Hematopoietic multipotent progenitor cell treated with erythropoietin and hydrocortisone succinate and interleukin-3 and kit ligand, for 17 days (in vitro differentiated cells): ENCODE results near the gene SPTLC1.
A peak's percentile ranks its signal among the peaks of the same experiment; 100 is the strongest.
"Not testable (repeated sequence)": the region's sequence is repeated elsewhere in the genome, so short reads cannot be mapped to it uniquely, and the experiment has no call there.

Source experiments
- DNase-seq: peaks from one replicate; pipeline ENCODE4 v3.0.0-alpha.2; 2015; ENCODE audit warnings: low spot score

Gene SPTLC1

GRCh38 chr9:92140754-92141143, 25.5 kb upstream of the SPTLC1 start:
- no peak for DNase-seq

GRCh38 chr9:92140074-92140753, 25.0 kb upstream of the SPTLC1 start:
- DNase-seq = peak; percentile 76

- not testable (repeated sequence) for DNase-seq
Observed at GRCh38 chr9:92138960-92139540, 23.8 kb upstream of the SPTLC1 start.

- peak; percentile 71 for DNase-seq
Observed at GRCh38 chr9:92138157-92138959, 23.1 kb upstream of the SPTLC1 start.

GRCh38 chr9:92136184-92136858, 21.1 kb upstream of the SPTLC1 start:
- no peak for DNase-seq

GRCh38 chr9:92135576-92135975, 20.4 kb upstream of the SPTLC1 start:
- DNase-seq = no peak

- peak; percentile 84 for DNase-seq
Observed at GRCh38 chr9:92133949-92134604, 18.9 kb upstream of the SPTLC1 start.

- not testable (repeated sequence) for DNase-seq
Observed at GRCh38 chr9:92132913-92133312, 17.7 kb upstream of the SPTLC1 start.

- no peak for DNase-seq
Observed at GRCh38 chr9:92132501-92132900, 17.3 kb upstream of the SPTLC1 start.

GRCh38 chr9:92122800-92123199, 7.6 kb upstream of the SPTLC1 start:
- no peak for DNase-seq

GRCh38 chr9:92122061-92122460, 6.8 kb upstream of the SPTLC1 start:
- DNase-seq = no peak

GRCh38 chr9:92121265-92121664, 6.1 kb upstream of the SPTLC1 start:
- no peak for DNase-seq

GRCh38 chr9:92120138-92120537, 4.9 kb upstream of the SPTLC1 start:
- no peak for DNase-seq

- no peak for DNase-seq
Observed at GRCh38 chr9:92119586-92119985, 4.4 kb upstream of the SPTLC1 start.

GRCh38 chr9:92108122-92108521, 7.1 kb downstream of the SPTLC1 start:
- no peak for DNase-seq

GRCh38 chr9:92105446-92106225, 9.6 kb downstream of the SPTLC1 start:
- not testable (repeated sequence) for DNase-seq

GRCh38 chr9:92103601-92104000, 11.6 kb downstream of the SPTLC1 start:
- DNase-seq = not testable (repeated sequence)

GRCh38 chr9:92100237-92100911, 14.8 kb downstream of the SPTLC1 start:
- DNase-seq = no peak

GRCh38 chr9:92098638-92099037, 16.6 kb downstream of the SPTLC1 start:
- no peak for DNase-seq

GRCh38 chr9:92097997-92098482, 17.2 kb downstream of the SPTLC1 start:
- peak; percentile 41 for DNase-seq
